HG02610 (cell line): ENCODE measurements around the gene TRABD.

Experiments
- ATAC-seq: cut with Tn5 transposase; IDR thresholded peaks from one replicate; pipeline ENCODE4 v1.9.1; 2021; ENCODE audit warnings: mild to moderate bottlenecking, moderate library complexity; ENCODE audit not compliant: unreplicated experiment

TRABD gene

GRCh38 chr22:50173311-50173982, 12.3 kb upstream of the TRABD start:
- ATAC-seq = no peak

- no peak for ATAC-seq
These were observed 11.7 kb upstream of the TRABD start for GRCh38 chr22:50173983-50174355.

- no peak for ATAC-seq
These were observed 11.1 kb upstream of the TRABD start for GRCh38 chr22:50174382-50175190.

GRCh38 chr22:50175191-50175461, 10.6 kb upstream of the TRABD start:
- no peak for ATAC-seq

- ATAC-seq = no peak
These were observed 9.5 kb upstream of the TRABD start for GRCh38 chr22:50175921-50176849.

- ATAC-seq = no peak
These were observed 8.7 kb upstream of the TRABD start for GRCh38 chr22:50176850-50177536.

GRCh38 chr22:50177537-50178470, 7.9 kb upstream of the TRABD start:
- ATAC-seq = no peak

- no peak for ATAC-seq
These were observed 7.2 kb upstream of the TRABD start for GRCh38 chr22:50178471-50178864.

- ATAC-seq = no peak
These were observed 6.5 kb upstream of the TRABD start for GRCh38 chr22:50178871-50179869.

- no peak for ATAC-seq
These were observed 5.6 kb upstream of the TRABD start for GRCh38 chr22:50179937-50180726.

- no peak for ATAC-seq
These were observed 4.8 kb upstream of the TRABD start for GRCh38 chr22:50180727-50181521.

- ATAC-seq = no peak
These were observed 3.3 kb upstream of the TRABD start for GRCh38 chr22:50182176-50183081.

GRCh38 chr22:50183141-50183971, 2.4 kb upstream of the TRABD start:
- ATAC-seq = no peak

- no peak for ATAC-seq
These were observed 1.5 kb upstream of the TRABD start for GRCh38 chr22:50184004-50184901.
